GM18951 (cell line): ENCODE data around the gene ADAMTSL3.
"Not testable (repeated sequence)": the region's sequence is repeated elsewhere in the genome, so short reads cannot be mapped to it uniquely, and the experiment has no call there.

ENCODE experiments used
- POLR2A ChIP-seq: IDR thresholded peaks from 4 replicates; pipeline ENCODE4 v1.6.1; 2011; ENCODE audit warnings: mild to moderate bottlenecking; ENCODE audit not compliant: insufficient read length, insufficient read depth; ENCODE audit errors: extremely low read depth
- in situ Hi-C: fragments of 300-500 bp; cut with MboI; formaldehyde crosslinking; loops from one replicate; pipeline ENCODE4 v1.12.0; 2022; ENCODE audit warnings: low sequenced_read_pairs, mixed read lengths, inconsistent platforms; ENCODE audit not compliant: unreplicated experiment

Gene ADAMTSL3

DNA sequence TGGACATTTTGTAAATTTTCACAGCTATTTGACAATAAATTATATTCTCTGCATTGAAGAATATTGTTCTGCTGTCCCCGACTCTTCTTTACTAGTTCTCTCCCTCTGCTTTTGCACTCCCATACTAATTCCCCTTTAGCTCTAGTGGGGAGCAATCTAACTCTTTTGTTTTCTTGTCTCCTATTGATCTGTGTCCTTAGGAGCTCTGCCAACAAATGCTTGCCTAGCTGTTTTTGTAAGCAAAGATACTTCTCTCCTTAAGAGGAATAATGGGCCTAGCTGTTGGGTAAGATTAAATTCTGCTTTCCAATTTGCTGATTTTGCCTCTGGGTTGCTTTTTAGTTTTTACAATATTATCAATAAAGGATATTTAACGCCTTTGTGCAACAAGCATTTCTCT, 17.7 kb downstream of the ADAMTSL3 start:
- in situ Hi-C loops: no loop called here
- no peak for TF ChIP-seq POLR2A

DNA sequence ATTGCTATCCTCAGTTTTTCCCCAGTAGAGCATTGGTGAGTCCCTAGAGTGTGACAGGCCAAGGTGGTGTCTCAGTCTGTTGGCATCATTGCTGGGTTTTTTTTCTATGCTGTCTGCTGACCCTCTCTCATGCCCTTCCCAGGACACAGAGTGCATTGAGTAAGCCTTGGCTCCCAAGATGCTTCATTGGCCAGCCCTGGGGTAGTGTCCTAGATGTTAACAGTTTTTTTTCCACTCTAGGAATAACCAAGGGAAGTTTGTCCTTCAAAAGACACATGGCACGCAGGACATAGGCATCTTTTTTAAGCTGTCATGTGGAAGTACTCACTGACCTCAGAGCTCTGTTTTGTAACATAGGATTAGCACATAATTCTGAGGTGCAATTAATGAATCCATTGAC, 19.5 kb downstream of the ADAMTSL3 start:
- in situ Hi-C loops: no loop called here
- no peak for TF ChIP-seq POLR2A

DNA sequence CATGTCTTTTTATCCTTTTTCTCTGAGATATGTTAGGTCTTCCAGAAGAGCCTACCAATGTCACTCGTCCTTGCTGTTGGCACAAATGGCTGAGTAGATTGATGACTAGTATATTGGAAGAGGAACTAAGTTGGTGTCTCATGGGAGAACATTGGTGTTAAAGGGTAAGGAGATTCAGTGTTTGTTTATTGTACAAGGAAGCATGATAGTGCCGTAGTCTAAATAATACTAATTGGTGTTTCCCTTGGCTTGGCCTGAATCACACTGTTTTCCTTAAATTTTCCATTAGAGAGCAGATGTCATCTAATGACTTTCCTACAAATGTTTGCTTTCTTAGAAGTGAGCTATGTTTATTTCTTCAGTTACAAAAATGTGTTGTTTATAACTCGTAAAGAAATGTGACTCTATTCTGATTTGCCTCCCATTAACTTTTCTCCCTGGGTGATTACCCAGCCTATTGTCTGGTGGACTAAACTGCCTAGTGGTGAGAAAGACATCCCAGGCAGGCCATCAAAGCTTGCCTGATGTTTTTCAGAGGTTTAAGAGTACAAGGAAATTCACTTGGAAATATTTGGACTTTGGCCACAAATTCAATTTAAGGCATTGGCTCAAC, 28.7 kb downstream of the ADAMTSL3 start:
- in situ Hi-C loops: no loop called here
- no peak for TF ChIP-seq POLR2A

DNA sequence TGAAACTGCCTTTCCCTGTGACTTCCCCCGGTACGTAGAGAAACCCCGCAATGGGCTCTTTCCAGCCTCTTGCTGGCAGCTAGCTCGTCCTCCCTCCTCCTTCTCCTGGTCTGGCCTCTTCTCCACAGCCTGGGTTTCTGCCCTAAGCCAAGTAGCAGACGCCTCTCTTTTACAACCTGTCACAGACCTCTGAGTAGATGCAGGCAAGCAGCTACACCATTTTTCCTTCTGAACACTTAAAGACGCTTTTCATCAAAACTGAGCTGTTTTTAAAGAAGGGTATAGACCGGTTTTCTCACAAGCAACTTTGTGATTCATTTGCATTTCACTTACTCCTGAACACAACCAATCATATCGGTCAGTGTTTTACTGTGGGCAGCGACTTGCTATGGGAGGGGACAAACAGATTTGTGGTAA, 32.0 kb downstream of the ADAMTSL3 start:
- in situ Hi-C loops: no loop called here
- no peak for TF ChIP-seq POLR2A

DNA sequence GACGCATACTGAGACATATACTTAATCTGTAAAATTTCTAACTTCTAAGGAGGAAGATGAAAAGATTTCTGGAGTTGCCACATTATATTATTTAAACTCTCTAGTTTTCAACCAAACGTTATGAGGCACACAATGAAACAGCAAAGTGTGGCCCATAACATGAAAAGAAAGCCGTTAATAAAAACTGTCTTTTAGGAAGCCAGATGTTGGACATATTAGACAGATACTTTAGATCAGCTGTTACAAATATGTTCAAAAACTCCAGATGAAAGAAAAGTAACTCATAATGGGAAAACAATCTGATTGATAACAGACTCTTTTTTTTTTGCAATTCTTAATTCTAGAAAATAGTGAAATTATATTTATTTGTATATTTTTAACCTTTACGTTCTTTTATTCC, 34.3 kb downstream of the ADAMTSL3 start:
- in situ Hi-C loops: no loop called here
- no peak for TF ChIP-seq POLR2A

DNA sequence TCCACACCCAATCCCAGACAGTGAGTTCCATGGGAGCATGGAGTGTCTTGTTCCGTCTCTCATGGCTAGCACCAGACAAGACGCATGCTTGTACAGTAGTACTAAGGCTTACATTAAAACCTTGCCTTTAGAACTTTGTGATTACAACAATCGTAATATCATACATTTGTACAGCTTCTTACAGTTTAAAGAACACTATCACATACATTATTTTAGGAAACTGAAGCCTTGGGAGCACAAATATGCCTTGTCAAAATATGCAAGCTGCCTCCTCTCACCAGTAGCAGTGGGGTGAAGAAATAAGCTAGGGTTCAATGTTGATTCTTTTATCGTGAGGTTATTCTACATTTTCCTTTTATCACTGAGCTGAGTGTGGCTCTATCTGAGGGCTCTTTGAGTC, 36.8 kb downstream of the ADAMTSL3 start:
- TF ChIP-seq POLR2A: no peak
- in situ Hi-C loops: no loop called here

DNA sequence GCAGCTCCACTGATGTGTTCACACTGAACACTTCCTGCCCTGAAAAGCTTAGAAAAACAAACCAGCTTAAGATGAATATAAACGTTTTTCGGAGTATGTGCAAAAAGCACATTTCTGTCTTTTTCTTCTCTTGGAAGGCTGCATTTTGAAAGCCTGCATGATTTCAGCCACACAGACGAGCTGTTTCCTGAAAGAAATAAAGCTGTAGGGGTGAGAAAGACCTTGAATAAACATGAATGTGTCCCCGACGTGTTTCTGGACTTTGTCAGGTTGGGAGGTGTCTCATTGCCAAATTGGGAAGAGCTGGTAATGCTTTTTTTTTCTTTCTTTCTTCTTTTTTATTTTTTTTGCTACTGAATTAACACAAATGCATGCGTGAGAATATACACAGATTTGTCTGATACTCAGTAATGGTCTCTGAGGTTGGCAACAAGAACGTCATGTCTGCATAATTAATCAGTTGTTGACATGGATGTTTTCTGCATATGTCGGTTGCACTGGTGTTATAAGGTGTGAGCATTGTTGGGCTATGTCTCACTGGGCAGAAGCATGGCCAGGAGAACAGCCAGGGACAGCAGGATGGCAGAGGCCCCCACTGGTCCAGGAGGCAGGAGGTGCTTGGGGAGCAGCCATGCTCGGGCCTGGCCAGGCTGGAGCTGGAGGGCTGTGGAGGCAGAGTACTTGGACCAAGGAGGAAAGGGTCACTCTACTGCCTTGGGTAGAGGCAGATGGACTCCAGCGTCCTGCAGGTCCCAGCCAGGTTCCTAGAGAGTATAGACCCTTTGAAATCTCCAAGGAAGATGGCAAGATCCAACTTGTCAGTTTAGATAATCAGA, 39.0 kb downstream of the ADAMTSL3 start:
- in situ Hi-C loops: no loop called here
- TF ChIP-seq POLR2A: no peak

DNA sequence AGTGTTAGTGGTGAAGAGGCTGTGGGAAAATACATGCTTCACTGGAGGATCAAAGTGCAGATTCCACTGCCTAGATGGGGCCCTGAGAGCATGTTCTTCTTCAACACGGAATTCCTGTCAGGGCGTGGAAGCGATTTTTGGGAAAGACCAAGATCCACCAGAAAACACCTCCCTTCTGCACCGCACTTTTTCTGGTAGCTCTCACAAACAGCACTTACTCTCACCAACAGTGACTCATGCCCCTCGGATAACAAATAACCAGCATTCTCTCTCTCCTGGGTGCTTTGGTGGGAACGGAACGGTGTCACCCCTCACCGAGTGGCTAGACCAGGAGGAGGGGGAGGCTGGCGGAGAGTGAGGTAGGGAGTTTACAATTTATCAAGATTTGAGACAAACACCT, 40.1 kb downstream of the ADAMTSL3 start:
- in situ Hi-C loops: no loop called here
- TF ChIP-seq POLR2A: no peak

DNA sequence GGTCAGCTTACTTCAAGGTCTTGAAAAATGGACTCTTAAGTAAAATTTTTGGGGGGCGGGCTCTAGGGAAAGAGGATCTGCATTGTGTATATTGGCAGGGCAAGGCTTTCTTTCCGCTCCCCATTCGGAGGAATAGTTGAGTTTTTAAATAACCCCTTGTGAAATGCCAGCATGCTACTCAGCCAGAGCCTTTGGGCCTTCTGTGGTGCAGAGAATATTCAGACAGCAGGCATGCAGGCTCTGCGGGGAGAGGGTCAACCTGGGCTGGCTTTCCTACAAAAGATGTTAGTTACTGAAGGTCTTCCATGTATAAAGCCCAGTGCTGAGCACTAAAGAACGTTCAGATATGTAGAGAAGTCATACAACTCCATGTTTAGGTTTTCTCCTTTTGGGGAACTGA, 40.6 kb downstream of the ADAMTSL3 start:
- in situ Hi-C loops: no loop called here
- TF ChIP-seq POLR2A: no peak

DNA sequence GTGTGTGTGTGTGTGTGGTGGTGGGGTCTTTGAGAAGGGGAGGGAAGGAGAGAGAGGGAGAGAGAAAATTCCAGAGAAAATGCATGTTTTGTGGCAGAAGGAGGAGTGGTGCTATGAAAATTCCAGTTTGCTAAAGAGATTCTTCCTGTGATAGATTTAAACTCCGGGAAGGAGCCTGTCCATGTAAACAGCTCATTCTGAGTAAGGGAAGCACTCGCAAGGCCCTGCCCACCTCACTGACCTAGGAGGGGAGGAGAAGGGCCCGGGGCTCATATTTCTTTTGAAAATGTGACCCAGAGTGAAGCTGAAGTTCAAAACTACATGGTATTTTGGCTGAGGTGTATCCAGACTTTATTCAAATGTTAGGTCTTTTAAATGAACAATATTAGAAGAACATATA, 41.3 kb downstream of the ADAMTSL3 start:
- in situ Hi-C loops: no loop called here

DNA sequence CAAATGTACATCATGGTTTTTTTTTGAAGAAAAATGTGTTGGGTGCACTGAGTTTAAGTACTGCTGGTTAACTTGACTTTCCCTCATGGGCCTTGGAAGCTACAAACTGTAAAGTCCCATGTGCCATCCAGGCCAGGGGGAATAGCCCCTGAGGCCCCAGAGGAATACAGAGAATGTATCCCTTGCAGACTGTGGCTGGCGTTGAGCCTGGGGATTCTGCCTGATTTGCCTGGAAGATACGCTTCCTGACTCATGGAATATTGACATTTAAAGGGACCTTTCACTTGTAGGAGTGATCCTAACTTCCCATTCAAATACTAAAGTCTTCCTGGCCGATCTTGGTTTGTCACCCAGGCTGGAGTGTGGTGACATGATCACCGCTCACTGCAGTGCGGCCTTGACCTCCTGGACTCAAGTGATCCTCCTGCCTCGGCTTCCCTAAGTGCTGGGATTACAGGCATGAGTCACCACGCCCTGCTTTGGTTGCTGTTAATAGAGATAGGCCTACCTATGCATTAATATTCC, 42.0 kb downstream of the ADAMTSL3 start:
- TF ChIP-seq POLR2A: no peak
- in situ Hi-C loops: no loop called here

More for the DNA sequence above, 41.3 kb downstream of the ADAMTSL3 start:
- no peak for TF ChIP-seq POLR2A

DNA sequence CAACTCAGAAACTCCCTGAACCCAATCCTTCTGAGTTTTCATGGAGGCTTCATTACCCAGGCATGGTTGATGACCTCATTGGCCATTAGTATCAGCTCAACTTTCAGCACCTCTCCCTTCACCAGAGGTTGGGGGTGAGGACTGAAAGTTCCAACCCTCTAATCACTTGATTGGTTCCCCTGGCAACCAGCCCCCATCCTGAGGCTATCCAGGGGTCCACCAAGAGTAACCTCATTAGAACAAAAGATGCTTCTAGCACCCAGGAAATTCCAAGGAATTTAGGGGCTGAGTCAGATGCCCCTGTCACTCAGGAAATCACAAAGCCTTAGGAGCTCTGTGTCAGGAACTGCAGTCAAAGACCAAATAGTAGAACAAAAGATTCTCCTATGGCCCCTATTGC, 43.8 kb downstream of the ADAMTSL3 start:
- in situ Hi-C loops: no loop called here

DNA sequence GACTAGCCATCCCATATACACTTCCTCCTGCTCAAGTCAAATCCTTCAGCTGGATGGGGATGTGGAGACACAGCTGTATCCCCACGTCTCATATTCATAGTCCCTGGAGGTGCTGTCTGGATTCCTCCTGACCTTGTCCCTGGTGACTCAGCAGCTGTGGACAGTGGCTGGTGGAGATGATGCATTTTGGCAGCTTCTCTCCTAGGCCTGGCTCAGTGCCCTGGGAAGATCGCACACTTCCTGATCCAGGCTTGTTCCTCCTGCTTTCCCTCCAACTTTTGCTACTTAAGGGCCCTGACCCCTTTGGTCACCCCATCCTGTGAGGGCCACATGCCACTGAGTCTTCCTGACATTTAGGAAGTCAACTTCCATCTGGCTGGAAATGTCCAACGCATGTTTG, 44.4 kb downstream of the ADAMTSL3 start:
- in situ Hi-C loops: no loop called here
- TF ChIP-seq POLR2A: no peak

More for the DNA sequence above, 43.8 kb downstream of the ADAMTSL3 start:
- no peak for TF ChIP-seq POLR2A

DNA sequence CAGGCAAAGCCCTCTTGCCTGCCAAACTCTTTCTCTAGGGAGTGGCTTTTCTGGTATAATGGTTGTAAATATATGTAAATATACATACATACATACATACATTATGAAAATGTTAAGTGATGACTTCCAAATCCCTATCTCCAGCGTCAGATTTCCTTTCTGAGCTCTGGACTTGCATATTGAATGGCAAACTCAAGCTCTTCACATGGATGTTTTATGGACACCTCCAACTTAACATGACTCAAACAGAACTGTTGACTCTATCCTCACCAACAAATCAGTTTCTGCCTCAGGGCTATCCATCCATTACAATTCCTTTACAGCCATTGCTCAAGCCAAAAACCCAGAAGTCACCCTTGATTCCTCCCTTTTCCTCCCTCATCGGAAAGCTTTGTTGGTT, 45.1 kb downstream of the ADAMTSL3 start:
- in situ Hi-C loops: no loop called here
- TF ChIP-seq POLR2A: no peak

DNA sequence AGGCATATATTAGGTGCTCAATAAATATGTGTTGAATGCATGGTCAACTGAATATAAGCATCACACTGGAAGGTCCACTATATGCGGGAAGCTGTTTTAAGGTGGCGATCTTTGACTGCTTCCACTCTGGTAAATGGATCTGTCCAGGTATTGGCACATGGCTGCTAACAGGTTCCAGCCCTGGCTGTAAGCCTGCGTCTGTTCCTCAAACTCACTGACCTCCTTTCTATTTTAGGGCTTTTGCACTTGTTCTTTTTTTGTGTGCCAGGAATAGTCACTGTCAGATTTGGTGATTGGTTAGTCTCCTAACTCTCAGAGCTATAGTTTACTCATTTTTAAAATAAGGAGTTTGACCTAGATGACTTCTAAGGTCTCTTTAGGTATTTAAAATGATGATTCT, 46.2 kb downstream of the ADAMTSL3 start:
- no peak for TF ChIP-seq POLR2A
- in situ Hi-C loops: no loop called here

DNA sequence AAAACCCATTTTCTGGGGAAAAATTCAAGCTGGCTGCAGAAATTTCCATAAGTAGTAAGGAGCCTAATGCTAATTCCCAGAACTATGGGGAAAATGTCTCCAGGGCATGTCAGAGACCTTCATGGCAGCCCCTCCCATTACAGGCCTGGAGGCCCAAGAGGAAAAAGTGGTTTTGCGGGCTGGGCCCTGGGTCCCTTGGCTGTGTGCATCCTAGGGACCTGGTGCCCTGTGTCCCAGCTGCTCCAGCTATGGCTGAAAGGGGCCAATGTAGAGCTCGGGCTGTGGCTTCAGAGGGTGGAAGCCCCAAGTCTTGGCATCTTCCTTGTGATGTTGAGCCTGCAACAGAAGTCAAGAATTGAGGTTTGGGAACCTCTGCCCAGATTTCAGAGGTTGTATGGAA, 48.4 kb downstream of the ADAMTSL3 start:
- in situ Hi-C loops: not testable (repeated sequence)
